Uterus (tissue), 2 donors: ENCODE results near the gene PHYH.

Experiments used
- CTCF ChIP-seq, 4 experiments: fragments of 200-600 bp in 2 of 4; fragments of 450-650 bp in 2 of 4; sonication (generic) in 2 of 4; IDR thresholded peaks; one replicate each; pipeline ENCODE4 v1.5.1; 2016 to 2019; ENCODE audit warnings: antibody characterized with exemption in 4 of 4, mild to moderate bottlenecking in 2 of 4, moderate library complexity in 1 of 4
- POLR2A ChIP-seq, 2 donors: fragments of 450-650 bp; IDR thresholded peaks; one replicate each; pipeline ENCODE4 v1.6.1; 2016; ENCODE audit warnings: antibody characterized with exemption in 2 of 2, mild to moderate bottlenecking in 1 of 2, moderate library complexity in 1 of 2

- no peak for TF ChIP-seq POLR2A (IDR thresholded peaks at IDR 0.05)
- no peak for TF ChIP-seq CTCF (IDR thresholded peaks at IDR 0.05)
Observed at GRCh38 chr10:13256627-13257026, 43.2 kb downstream of the PHYH start.
